ENCODE measurements around the gene KBTBD13. TPM values are rescaled to one million over a fixed set of nuclear protein-coding genes. Genes with fewer than 3 reads are reported as not detected.

The KBTBD13 gene
- total and polyA plus RNA-seq, 4 donors, result 0.04 to 0.23 (median 0.18) TPM

DNA sequence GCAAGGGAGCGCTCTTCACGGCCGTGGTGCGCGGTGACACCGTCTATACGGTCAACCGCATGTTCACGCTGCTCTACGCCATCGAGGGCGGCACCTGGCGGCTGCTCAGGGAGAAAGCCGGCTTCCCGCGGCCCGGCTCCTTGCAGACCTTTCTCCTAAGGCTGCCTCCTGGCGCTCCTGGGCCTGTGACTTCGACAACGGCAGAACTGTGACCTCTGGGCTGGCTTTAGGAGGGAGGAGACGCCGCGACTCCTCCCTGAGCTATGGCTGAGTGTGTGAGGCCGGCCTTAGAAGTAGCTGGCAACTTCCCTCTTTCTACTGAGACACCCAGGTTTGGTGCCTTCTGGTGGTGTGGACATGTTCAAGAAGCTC lies 1.4 kb downstream of the KBTBD13 start:
- H3K36me3 ChIP-seq (ENCODE audit: control insufficient read depth in 4 of 4, insufficient read depth in 4 of 4, low read length in 4 of 4), result no peaks in the 10 kb centered on the region
- H3K27ac ChIP-seq (ENCODE audit: low read depth in 1 of 2, low read length in 1 of 2), result no peak overlapping the region
- WGBS, 2 donors, result 17 to 27% methylated on average over 22 to 24 of the region's 24 CpGs
- TF ChIP-seq, protein P1, sequence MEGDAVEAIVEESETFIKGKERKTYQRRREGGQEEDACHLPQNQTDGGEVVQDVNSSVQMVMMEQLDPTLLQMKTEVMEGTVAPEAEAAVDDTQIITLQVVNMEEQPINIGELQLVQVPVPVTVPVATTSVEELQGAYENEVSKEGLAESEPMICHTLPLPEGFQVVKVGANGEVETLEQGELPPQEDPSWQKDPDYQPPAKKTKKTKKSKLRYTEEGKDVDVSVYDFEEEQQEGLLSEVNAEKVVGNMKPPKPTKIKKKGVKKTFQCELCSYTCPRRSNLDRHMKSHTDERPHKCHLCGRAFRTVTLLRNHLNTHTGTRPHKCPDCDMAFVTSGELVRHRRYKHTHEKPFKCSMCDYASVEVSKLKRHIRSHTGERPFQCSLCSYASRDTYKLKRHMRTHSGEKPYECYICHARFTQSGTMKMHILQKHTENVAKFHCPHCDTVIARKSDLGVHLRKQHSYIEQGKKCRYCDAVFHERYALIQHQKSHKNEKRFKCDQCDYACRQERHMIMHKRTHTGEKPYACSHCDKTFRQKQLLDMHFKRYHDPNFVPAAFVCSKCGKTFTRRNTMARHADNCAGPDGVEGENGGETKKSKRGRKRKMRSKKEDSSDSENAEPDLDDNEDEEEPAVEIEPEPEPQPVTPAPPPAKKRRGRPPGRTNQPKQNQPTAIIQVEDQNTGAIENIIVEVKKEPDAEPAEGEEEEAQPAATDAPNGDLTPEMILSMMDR (IDR thresholded peaks at IDR 0.05; ENCODE audit: control extremely low read depth, extremely low read depth), result peak; percentile 23
- peaks cover 0 to 8% (median 0%) of the 10 kb centered on the region in 4 donors for H3K9me3 ChIP-seq (ENCODE audit: control insufficient read depth in 4 of 4, insufficient read depth in 3 of 4, low read length in 3 of 4)
- ATAC-seq (ENCODE audit: insufficient read depth, low FRiP score) (peak; percentile 48), DNase-seq (peak in 2 of 3 donors; percentile 61 to 70)
- no peaks in the 10 kb centered on the region for H3K27me3 ChIP-seq (ENCODE audit: control insufficient read depth in 3 of 3, insufficient read depth in 3 of 3, low read length in 2 of 3)
- H3K4me3 ChIP-seq, result no peak overlapping the region
- H3K4me1 ChIP-seq (ENCODE audit: control insufficient read depth in 5 of 5, insufficient read depth in 5 of 5, low read length in 5 of 5), result peaks cover 10 to 43% (median 25%) of the 10 kb centered on the region in 5 donors
- no peak overlapping the region for H3K9ac ChIP-seq (ENCODE audit: insufficient read depth in 1 of 2, low read length in 2 of 2)

DNA sequence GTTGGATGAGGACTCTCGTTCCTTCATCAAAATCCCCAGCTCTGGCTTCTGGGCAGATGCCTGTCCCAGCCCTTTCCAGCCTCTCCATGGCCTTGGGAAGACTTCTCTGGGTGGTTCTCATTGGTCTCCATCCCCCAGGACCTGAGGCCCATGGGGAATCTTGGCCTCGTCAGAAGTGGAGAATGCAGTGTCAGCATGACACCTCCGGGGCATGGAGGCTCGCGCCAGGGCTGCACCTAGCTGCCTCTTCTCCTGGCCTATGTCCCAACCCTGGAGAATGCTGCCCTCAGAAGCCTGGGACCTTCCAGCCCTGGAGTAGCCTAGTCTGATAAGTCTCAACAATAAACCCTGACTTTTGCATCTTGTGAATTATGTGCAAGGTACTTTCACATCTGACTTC lies 3.0 kb downstream of the KBTBD13 start:
- Histone ChIP-seq H3K4me3 (no peak overlapping the region), H3K27ac (ENCODE audit: low read depth in 1 of 2, low read length in 1 of 2) (no peak overlapping the region), H3K27me3 (ENCODE audit: control insufficient read depth in 3 of 3, insufficient read depth in 3 of 3, low read length in 2 of 3) (no peaks in the 10 kb centered on the region), H3K9me3 (ENCODE audit: control insufficient read depth in 4 of 4, insufficient read depth in 3 of 4, low read length in 3 of 4) (peaks cover 0 to 8% (median 0%) of the 10 kb centered on the region in 4 donors), H3K9ac (ENCODE audit: insufficient read depth in 1 of 2, low read length in 2 of 2) (no peak overlapping the region), H3K4me1 (ENCODE audit: control insufficient read depth in 5 of 5, insufficient read depth in 5 of 5, low read length in 5 of 5) (peaks cover 10 to 53% (median 41%) of the 10 kb centered on the region in 5 donors), H3K36me3 (ENCODE audit: control insufficient read depth in 4 of 4, insufficient read depth in 4 of 4, low read length in 4 of 4) (no peaks in the 10 kb centered on the region)
- 93 to 94% methylated on average over 5 of the region's 5 CpGs for WGBS, 2 donors
- TF ChIP-seq, protein P1 (IDR thresholded peaks at IDR 0.05; ENCODE audit: control extremely low read depth, extremely low read depth), result no peak
- ATAC-seq (ENCODE audit: insufficient read depth, low FRiP score), result no peak
- no peak for DNase-seq

GRCh38 chr15:65081270-65081669 lies 4.7 kb downstream of the KBTBD13 start:
- ATAC-seq (ENCODE audit: insufficient read depth, low FRiP score), result no peak
- Histone ChIP-seq H3K9ac (ENCODE audit: insufficient read depth in 1 of 2, low read length in 2 of 2) (no peak overlapping the region), H3K27ac (ENCODE audit: low read depth in 1 of 2, low read length in 1 of 2) (peak overlapping the region; percentile 28 to 55), H3K9me3 (ENCODE audit: control insufficient read depth in 4 of 4, insufficient read depth in 3 of 4, low read length in 3 of 4) (peaks cover 0 to 8% (median 0%) of the 10 kb centered on the region in 4 donors), H3K36me3 (ENCODE audit: control insufficient read depth in 4 of 4, insufficient read depth in 4 of 4, low read length in 4 of 4) (no peaks in the 10 kb centered on the region), H3K4me1 (ENCODE audit: control insufficient read depth in 5 of 5, insufficient read depth in 5 of 5, low read length in 5 of 5) (peaks cover 10 to 67% (median 57%) of the 10 kb centered on the region in 5 donors), H3K27me3 (ENCODE audit: control insufficient read depth in 3 of 3, insufficient read depth in 3 of 3, low read length in 2 of 3) (no peaks in the 10 kb centered on the region), H3K4me3 (no peak overlapping the region)
- DNase-seq, result peak; percentile 38 to 80 (median 62)
- 52 to 69% methylated on average over 6 of the region's 6 CpGs for WGBS, 2 donors
- TF ChIP-seq, protein P1 (IDR thresholded peaks at IDR 0.05; ENCODE audit: control extremely low read depth, extremely low read depth), result no peak

DNA sequence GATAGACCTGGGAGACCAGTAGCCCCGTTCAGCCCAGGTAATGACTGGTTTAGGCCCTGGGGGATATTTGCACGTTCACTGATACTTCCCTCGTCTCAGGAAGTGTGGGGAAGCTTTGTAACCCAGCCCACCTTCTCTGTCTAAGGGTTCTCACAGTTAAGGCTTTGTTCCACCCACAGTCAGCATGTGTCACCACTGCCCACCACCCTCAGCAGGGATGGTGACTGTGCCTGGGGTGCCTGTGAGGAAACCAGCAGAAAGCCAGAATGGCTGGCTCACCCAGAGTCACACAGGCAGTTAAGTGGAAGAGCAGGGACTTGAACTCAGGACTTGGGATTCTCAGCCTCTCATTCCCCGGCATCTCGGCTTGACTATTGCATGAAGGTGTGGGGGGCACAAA lies 5.2 kb downstream of the KBTBD13 start:
- DNase-seq (no peak), ATAC-seq (ENCODE audit: insufficient read depth, low FRiP score) (no peak)
- TF ChIP-seq, protein P1 (IDR thresholded peaks at IDR 0.05; ENCODE audit: control extremely low read depth, extremely low read depth), result no peak
- Histone ChIP-seq H3K9me3 (ENCODE audit: control insufficient read depth in 4 of 4, insufficient read depth in 3 of 4, low read length in 3 of 4) (peaks cover 0 to 8% (median 0%) of the 10 kb centered on the region in 4 donors), H3K9ac (ENCODE audit: insufficient read depth in 1 of 2, low read length in 2 of 2) (no peak overlapping the region), H3K4me3 (no peak overlapping the region), H3K36me3 (ENCODE audit: control insufficient read depth in 4 of 4, insufficient read depth in 4 of 4, low read length in 4 of 4) (no peaks in the 10 kb centered on the region), H3K27ac (ENCODE audit: low read depth in 1 of 2, low read length in 1 of 2) (peak overlapping the region; percentile 28 to 55), H3K4me1 (ENCODE audit: control insufficient read depth in 5 of 5, insufficient read depth in 5 of 5, low read length in 5 of 5) (peaks cover 10 to 70% (median 60%) of the 10 kb centered on the region in 5 donors), H3K27me3 (ENCODE audit: control insufficient read depth in 3 of 3, insufficient read depth in 3 of 3, low read length in 2 of 3) (no peaks in the 10 kb centered on the region)
- 58 to 68% methylated on average over 5 of the region's 5 CpGs for WGBS, 2 donors

All from lung (tissue), 12 donors.